ENCODE results near the gene DPYSL4. TPM values are rescaled to one million over a fixed set of nuclear protein-coding genes. Genes with fewer than 3 reads are reported as not detected.

The DPYSL4 gene
- total RNA-seq, 1 experiment from 2014 or later, result 0.21 TPM

GRCh38 chr10:132240581-132240980, 53.8 kb downstream of the DPYSL4 start:
- no peaks in the 10 kb centered on the region for H3K36me3 Mint-ChIP-seq (ENCODE audit: insufficient read depth, unreplicated experiment)
- H3K9me3 Mint-ChIP-seq (ENCODE audit: unreplicated experiment), result no peaks in the 10 kb centered on the region
- POLR2A ChIA-PET, result no interaction called here
- CTCF ChIA-PET, result interaction anchor here (0.6 kb wide), 1 partner anchor 473 kb away, joined by 4 read pairs; no protein-coding TSS in a partner anchor
- no peaks in the 10 kb centered on the region for H3K4me1 Mint-ChIP-seq (ENCODE audit: insufficient read depth, unreplicated experiment)
- no peak for DNase-seq (ENCODE audit: unreplicated experiment)
- H3K27ac Mint-ChIP-seq (ENCODE audit: low read depth, unreplicated experiment), result no peak overlapping the region
- no peak for TF ChIP-seq CTCF (IDR thresholded peaks at IDR 0.05; ENCODE audit: unreplicated experiment)
- no peak overlapping the region for H3K4me3 Mint-ChIP-seq (ENCODE audit: unreplicated experiment)
- no TSS peak for BruUV-seq (replicated peaks)
- no peaks in the 10 kb centered on the region for H3K27me3 Mint-ChIP-seq (ENCODE audit: insufficient read depth, unreplicated experiment)
- intact Hi-C loops (cut with micrococcal nuclease), result no loop called here

- BruUV-seq (replicated peaks), result no TSS peak
- H3K4me1 Mint-ChIP-seq (ENCODE audit: insufficient read depth, unreplicated experiment), result no peaks in the 10 kb centered on the region
- no peak overlapping the region for H3K27ac Mint-ChIP-seq (ENCODE audit: low read depth, unreplicated experiment)
Observed at GRCh38 chr10:132241086-132241485, 54.3 kb downstream of the DPYSL4 start.

DNA sequence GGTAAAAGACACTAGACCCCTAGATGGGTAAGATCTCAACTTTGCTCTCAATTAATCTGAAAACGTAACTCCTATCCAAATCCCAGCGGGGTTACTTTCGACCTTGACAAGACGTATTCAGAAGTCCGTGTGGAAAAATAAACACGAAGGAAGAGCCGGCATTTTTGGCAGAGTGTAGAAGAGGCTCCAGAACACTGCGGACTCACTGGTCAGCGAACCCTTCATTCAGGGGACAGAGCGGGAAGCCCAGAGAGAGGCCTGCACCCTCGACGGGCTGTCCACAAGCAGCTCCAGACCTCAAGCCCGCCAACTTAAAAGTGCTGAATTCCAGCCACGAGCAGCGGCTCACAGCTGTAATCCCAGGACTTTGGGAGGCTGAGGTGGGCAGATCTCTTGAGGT, 54.7 kb downstream of the DPYSL4 start:
- no peak for TF ChIP-seq CTCF (IDR thresholded peaks at IDR 0.05; ENCODE audit: unreplicated experiment)
- no peak overlapping the region for H3K27ac Mint-ChIP-seq (ENCODE audit: low read depth, unreplicated experiment)
- ChIA-PET POLR2A (no interaction called here), CTCF (interaction anchor here (0.6 kb wide), 1 partner anchor 413 kb away, joined by 3 read pairs; no protein-coding TSS in a partner anchor)
- no peaks in the 10 kb centered on the region for H3K4me1 Mint-ChIP-seq (ENCODE audit: insufficient read depth, unreplicated experiment)
- no peak overlapping the region for H3K4me3 Mint-ChIP-seq (ENCODE audit: unreplicated experiment)
- H3K27me3 Mint-ChIP-seq (ENCODE audit: insufficient read depth, unreplicated experiment), result no peaks in the 10 kb centered on the region
- H3K36me3 Mint-ChIP-seq (ENCODE audit: insufficient read depth, unreplicated experiment), result no peaks in the 10 kb centered on the region
- no peak for DNase-seq (ENCODE audit: unreplicated experiment)
- BruUV-seq (replicated peaks), result no TSS peak
- no peaks in the 10 kb centered on the region for H3K9me3 Mint-ChIP-seq (ENCODE audit: unreplicated experiment)
- intact Hi-C loops (cut with micrococcal nuclease), result no loop called here

More at GRCh38 chr10:132241086-132241485, 54.3 kb downstream of the DPYSL4 start:
- ChIA-PET POLR2A (no interaction called here), CTCF (interaction anchor here (0.6 kb wide), 1 partner anchor 414 kb away, joined by 3 read pairs; no protein-coding TSS in a partner anchor)
- no peak for TF ChIP-seq CTCF (IDR thresholded peaks at IDR 0.05; ENCODE audit: unreplicated experiment)
- intact Hi-C loops (cut with micrococcal nuclease), result no loop called here
- Mint-ChIP-seq H3K4me3 (ENCODE audit: unreplicated experiment) (no peak overlapping the region), H3K36me3 (ENCODE audit: insufficient read depth, unreplicated experiment) (no peaks in the 10 kb centered on the region), H3K27me3 (ENCODE audit: insufficient read depth, unreplicated experiment) (no peaks in the 10 kb centered on the region), H3K9me3 (ENCODE audit: unreplicated experiment) (no peaks in the 10 kb centered on the region)
- DNase-seq (ENCODE audit: unreplicated experiment), result no peak

DNA sequence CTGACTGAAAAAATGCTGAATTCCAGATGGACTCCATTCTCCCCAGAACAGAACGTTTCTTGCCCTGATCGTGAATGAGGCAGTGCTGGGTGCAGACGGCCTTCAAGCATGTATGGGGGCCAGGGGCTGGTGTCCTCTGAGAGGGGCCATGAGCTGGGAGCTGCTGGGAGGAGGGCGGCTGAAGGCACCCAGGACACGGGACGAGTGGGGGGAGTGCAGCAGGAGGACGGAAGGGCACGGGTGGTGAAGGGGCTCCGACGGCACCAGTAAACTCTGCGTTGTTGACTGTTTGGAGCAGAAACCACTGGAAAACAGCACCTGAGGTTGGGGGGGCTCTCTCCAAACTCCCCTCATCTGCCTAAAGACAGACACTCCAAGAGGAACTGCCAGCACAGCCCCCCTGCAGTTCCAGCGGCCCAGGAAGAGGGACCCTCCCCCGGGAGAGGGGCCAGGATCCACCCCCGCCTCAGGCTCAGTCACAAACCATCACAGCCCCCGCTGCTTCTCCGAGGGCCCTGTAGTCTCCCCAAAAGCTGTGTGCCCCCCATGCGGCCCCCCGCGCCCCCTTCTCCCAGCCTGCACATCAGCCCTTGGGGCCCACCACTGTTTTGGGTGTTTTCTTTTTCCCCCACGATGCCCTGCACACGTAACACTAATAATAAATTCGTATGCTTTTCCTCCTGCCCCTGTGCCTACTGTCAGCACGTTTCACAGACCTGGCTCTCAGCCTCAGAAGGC, 55.5 kb downstream of the DPYSL4 start:
- TF ChIP-seq CTCF (IDR thresholded peaks at IDR 0.05; ENCODE audit: unreplicated experiment), result no peak
- Mint-ChIP-seq H3K27me3 (ENCODE audit: insufficient read depth, unreplicated experiment) (no peaks in the 10 kb centered on the region), H3K4me1 (ENCODE audit: insufficient read depth, unreplicated experiment) (no peaks in the 10 kb centered on the region), H3K27ac (ENCODE audit: low read depth, unreplicated experiment) (no peak overlapping the region), H3K4me3 (ENCODE audit: unreplicated experiment) (no peak overlapping the region), H3K9me3 (ENCODE audit: unreplicated experiment) (no peaks in the 10 kb centered on the region), H3K36me3 (ENCODE audit: insufficient read depth, unreplicated experiment) (no peaks in the 10 kb centered on the region)
- ChIA-PET POLR2A (no interaction called here), CTCF (no interaction called here)
- DNase-seq (ENCODE audit: unreplicated experiment), result no peak
- BruUV-seq (replicated peaks), result no TSS peak
- intact Hi-C loops (cut with micrococcal nuclease), result no loop called here

Measured in MCF 10A (cell line).